VCaP (cell line): ENCODE results near the gene PRKCE.

ENCODE experiments used
- H3K27ac ChIP-seq: fragments of 450-650 bp; 2 replicates; pipeline ENCODE4 v1.5.1; 2017
- CTCF ChIP-seq: fragments of 450-650 bp; conservative IDR thresholded peaks from 2 replicates; pipeline ENCODE4 v1.5.1; 2017; ENCODE audit warnings: mild to moderate bottlenecking, moderate library complexity

Gene PRKCE

GRCh38 chr2:45964906-45965305, 313.4 kb downstream of the PRKCE start:
- H3K27ac ChIP-seq, result peak overlapping the region; percentile 49
- no peak for TF ChIP-seq CTCF

GRCh38 chr2:45965871-45966498, 314.5 kb downstream of the PRKCE start:
- H3K27ac ChIP-seq, result no peak overlapping the region
- TF ChIP-seq CTCF, result no peak

GRCh38 chr2:45968946-45969584, 317.6 kb downstream of the PRKCE start:
- H3K27ac ChIP-seq, result no peak overlapping the region
- no peak for TF ChIP-seq CTCF

DNA sequence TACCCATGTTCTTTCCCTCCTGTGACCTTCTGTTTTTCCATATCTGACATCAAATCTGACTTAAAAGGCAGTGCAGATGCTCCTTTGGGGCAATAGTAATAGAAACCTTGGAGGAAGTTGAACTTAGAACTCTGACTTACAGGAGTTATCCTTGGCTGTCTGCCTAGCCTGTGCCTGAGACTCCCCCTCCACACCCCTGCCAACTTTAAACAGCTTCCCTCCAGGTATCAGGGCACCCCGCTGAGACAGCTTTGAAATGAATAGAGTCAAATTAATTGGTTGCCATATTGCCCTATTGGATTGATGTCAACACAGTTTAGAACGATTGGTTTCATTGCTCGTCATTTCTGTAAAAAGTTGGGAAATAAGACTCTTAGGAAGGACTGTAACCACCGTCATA, 322.0 kb downstream of the PRKCE start:
- H3K27ac ChIP-seq, result no peak overlapping the region

GRCh38 chr2:45974056-45974455, 322.6 kb downstream of the PRKCE start:
- no peak overlapping the region for H3K27ac ChIP-seq

More for the DNA sequence above, 322.0 kb downstream of the PRKCE start:
- TF ChIP-seq CTCF, result no peak

DNA sequence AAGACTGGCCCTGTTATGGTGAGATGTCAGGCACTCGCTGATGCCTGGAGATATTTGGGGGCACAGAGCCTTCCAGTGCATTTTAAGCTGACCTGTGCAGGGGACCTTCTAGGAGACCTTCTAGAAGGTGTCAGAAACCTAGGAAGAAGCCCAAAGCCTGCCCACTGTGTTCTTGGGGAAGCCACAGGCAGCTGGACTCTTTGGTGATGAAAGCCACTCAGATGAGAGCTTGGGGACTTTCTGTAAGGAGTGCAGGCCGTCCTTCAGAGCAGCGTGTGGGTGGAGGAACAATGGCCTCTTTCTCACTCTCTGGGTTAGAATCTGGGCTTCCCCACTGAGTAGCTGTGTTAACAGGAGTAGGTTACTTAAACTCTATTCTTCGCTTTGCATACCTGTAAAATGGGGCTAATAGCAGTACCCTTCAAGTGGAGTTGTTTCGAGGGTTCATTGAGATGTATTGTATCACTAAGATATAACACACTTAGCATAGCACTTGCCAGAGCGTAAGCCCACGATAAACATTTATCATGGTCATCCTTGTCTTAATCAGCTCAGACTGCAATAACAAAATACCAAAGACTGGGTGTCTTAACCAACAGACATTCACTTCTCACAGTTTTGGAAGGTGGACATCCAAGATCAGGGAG, 323.4 kb downstream of the PRKCE start:
- no peak overlapping the region for H3K27ac ChIP-seq
- no peak for TF ChIP-seq CTCF

More at GRCh38 chr2:45974056-45974455, 322.6 kb downstream of the PRKCE start:
- no peak for TF ChIP-seq CTCF

- TF ChIP-seq CTCF, result no peak
- no peak overlapping the region for H3K27ac ChIP-seq
Measured at GRCh38 chr2:45975752-45976517, 324.5 kb downstream of the PRKCE start.
